NCI-H226 (cell line): ENCODE measurements around the gene PCDHA8.
"Not testable (repeated sequence)": the region's sequence is repeated elsewhere in the genome, so short reads cannot be mapped to it uniquely, and the experiment has no call there.

Experiments used
- DNase-seq: peaks from one replicate; pipeline ENCODE4 v3.0.0-alpha.2; 2015

The PCDHA8 gene

GRCh38 chr5:140870221-140871201 lies 29.5 kb downstream of the PCDHA8 start:
- DNase-seq: no peak

- DNase-seq: peak; percentile 35
Observed at GRCh38 chr5:140875085-140876065, 34.4 kb downstream of the PCDHA8 start, which contains the start of gene PCDHA12. PCDHA12 (plus strand) TSS chr5:140875308; CDS start chr5:140875473, 165 bp downstream.

GRCh38 chr5:140876541-140877261 lies 35.7 kb downstream of the PCDHA8 start:
- DNase-seq: not testable (repeated sequence)

GRCh38 chr5:140877262-140877581 lies 36.2 kb downstream of the PCDHA8 start:
- DNase-seq: no peak

GRCh38 chr5:140881889-140882590 lies 41.1 kb downstream of the PCDHA8 start, which contains the start of gene PCDHA13:
PCDHA13 (plus strand) TSS chr5:140882124; CDS start chr5:140882269, 145 bp downstream.
- peak; percentile 27 for DNase-seq

GRCh38 chr5:140882591-140882899 lies 41.6 kb downstream of the PCDHA8 start:
- DNase-seq: peak; percentile 16

- no peak for DNase-seq
Observed at GRCh38 chr5:140883373-140883772, 42.4 kb downstream of the PCDHA8 start.

GRCh38 chr5:140883927-140884697 lies 43.1 kb downstream of the PCDHA8 start:
- no peak for DNase-seq
